ENCODE data around the gene RNF213. TPM values are rescaled to one million over a fixed set of nuclear protein-coding genes. Genes with fewer than 3 reads are reported as not detected.

RNF213 gene
- total and polyA plus RNA-seq, 2 of the 8 experiments (the other 6 are each of a cell fraction or from before 2014, with no cell fraction given): 33.8 to 62.8 TPM

- Histone ChIP-seq H3K23ac (ENCODE audit: insufficient read length) (no peak overlapping the region), H3K14ac (ENCODE audit: insufficient read length) (no peak overlapping the region), H3K18ac (ENCODE audit: extremely low read depth, low read length) (peak overlapping the region; percentile 78; the same call in 1 of the 2 replicates), H2BK120ac (replicated peaks; ENCODE audit: low read depth, low read length) (peak overlapping the region; percentile 87), H3K9me3 (ENCODE audit: insufficient read depth in 2 of 2, low read depth in 1 of 2, low read length in 1 of 2) (no peaks in the 10 kb centered on the region), H3K4me2 (ENCODE audit: insufficient read depth in 1 of 2, low read depth in 2 of 2, low read length in 2 of 2) (peak overlapping the region; percentile 67 to 80), H3K79me1 (ENCODE audit: low read depth, low read length) (0 out of 2 replicates have a peak, but pooled peaks cover 3% of the 10 kb centered on the region), H3K27me3 (replicated peaks in 1 of 4; ENCODE audit: control insufficient read depth in 3 of 4, extremely low read depth in 1 of 4, insufficient read depth in 3 of 4, low read length in 3 of 4) (no peaks in the 10 kb centered on the region), H3K23me2 (ENCODE audit: low read depth, low read length) (no peaks in the 10 kb centered on the region; the same call in 1 of the 2 replicates), H2BK20ac (ENCODE audit: low read length) (peak overlapping the region; percentile 92; the same call in 1 of the 2 replicates), H4K20me1 (replicated peaks in 1 of 2; ENCODE audit: control insufficient read depth in 1 of 2, insufficient read depth in 2 of 2, low read length in 2 of 2) (peaks cover 0 to 1% of the 10 kb centered on the region in 2 experiments), H3K4ac (replicated peaks; ENCODE audit: insufficient read length, low read depth, low read length) (peak overlapping the region; percentile 99), H3K9ac (replicated peaks in 1 of 4; ENCODE audit: extremely low read depth in 1 of 4, low read depth in 3 of 4, low read length in 3 of 4) (no peak overlapping the region; a peak in 1 of 7 replicates), H2AFZ (ENCODE audit: low read length) (no peak overlapping the region), H2BK15ac (ENCODE audit: low read length) (no peak overlapping the region), H3K4me3 (ENCODE audit: extremely low read depth in 1 of 4, insufficient read depth in 2 of 4, low read depth in 3 of 4, low read length in 4 of 4) (peak overlapping the region in 2 of 4 experiments; percentile 78 to 90; a peak in 3 of 8 replicates), H2BK12ac (ENCODE audit: low read depth, low read length) (peak overlapping the region; percentile 63), H4K91ac (replicated peaks; ENCODE audit: insufficient read length, low read length) (peak overlapping the region; percentile 99), H3K36me3 (ENCODE audit: control insufficient read depth in 2 of 4, insufficient read depth in 4 of 4, low read length in 3 of 4) (peaks cover 0 to 4% (median 2%) of the 10 kb centered on the region in 4 experiments; a peak in 3 of 8 replicates), H3K56ac (replicated peaks; ENCODE audit: insufficient read length, low read depth, low read length) (peak overlapping the region; percentile 81), H2BK5ac (ENCODE audit: low read depth, low read length) (peak overlapping the region; percentile 96), H3K27ac (ENCODE audit: low read depth, low read length) (no peak overlapping the region), H4K8ac (ENCODE audit: extremely low read depth, insufficient read depth, low read length) (no peak overlapping the region), H4K5ac (ENCODE audit: insufficient read length, low read depth, low read length) (no peak overlapping the region), H2AK5ac (ENCODE audit: low read depth, low read length) (peak overlapping the region; percentile 96), H3K4me1 (replicated peaks in 1 of 4; ENCODE audit: control insufficient read depth in 3 of 4, insufficient read depth in 4 of 4, low read length in 3 of 4) (peaks cover 14 to 28% (median 21%) of the 10 kb centered on the region in 4 experiments), H3K79me2 (ENCODE audit: control insufficient read depth in 1 of 2, insufficient read depth in 2 of 2, low read length in 2 of 2) (peaks cover 0 to 10% of the 10 kb centered on the region in 2 experiments; a peak in 2 of 4 replicates)
- WGBS, 2 experiments (ENCODE audit: extremely low coverage in 1 of 2, insufficient coverage in 1 of 2, insufficient read length in 1 of 2, insufficient replicate concordance in 2 of 2, low coverage in 1 of 2, low lambda C conversion rate in 2 of 2, missing lambda C conversion rate in 1 of 2): 83% methylated on average over 3 of the region's 3 CpGs; no CpG with 5 or more reads in 1 of the 2 experiments
- no peak for DNase-seq (ENCODE audit: low read depth in 1 of 2, low spot score in 2 of 2)
- FAIRE-seq: no peak
- ChIA-PET POLR2A (ENCODE audit: partially characterized antibody) (interaction anchor here (0.7 to 4.9 kb wide), 7 partner anchors 10 to 161 kb away, joined by 3 to 63 read pairs (median 6); partner anchors contain the start of gene GAA), CTCF (ENCODE audit: partially characterized antibody) (interaction anchor here (0.9 to 1.6 kb wide), 4 partner anchors 8 to 119 kb away, joined by 3 to 6 read pairs (median 4); no protein-coding TSS in a partner anchor)
- no peak for TF ChIP-seq EP300 (IDR thresholded peaks at IDR 0.05; ENCODE audit: borderline replicate concordance in 1 of 2, low read depth in 2 of 2, low read length in 2 of 2)
These were observed 1.6 kb downstream of the RNF213 start for GRCh38 chr17:80262291-80262690.

All from H1 (cell line).